A549 (cell line): ENCODE data around the gene SETD2. TPM values are rescaled to one million over a fixed set of nuclear protein-coding genes. Genes with fewer than 3 reads are reported as not detected.
"Not testable (repeated sequence)": the region's sequence is repeated elsewhere in the genome, so short reads cannot be mapped to it uniquely, and the experiment has no call there.

Source experiments
- ATAC-seq, 2 experiments: fragments of 200-7000 bp in 1 of 2; fragments of >200 bp in 1 of 2; cut with Nextera tagmentation in 1 of 2; cut with Tn5 transposase in 1 of 2; 3 replicates each; pipeline versions ENCODE4 v1.8.0 to v1.9.1; 2018 to 2020; ENCODE audit warnings: mild to moderate bottlenecking in 1 of 2, moderate library complexity in 1 of 2
- CTCF ChIA-PET: fragments of 300-600 bp; sonication (Branson Sonifier 250); formaldehyde crosslinking; extraction: SDS; loops from one replicate; lab custom pipeline; 2021; ENCODE audit warnings: antibody characterized with exemption, inconsistent platforms; lab: Yijun Ruan, JAX
- POLR2A ChIA-PET: fragments of 350-600 bp; formaldehyde crosslinking; extraction: SDS; loops from one replicate; lab custom pipeline; 2021; ENCODE audit warnings: antibody characterized with exemption, inconsistent platforms; lab: Yijun Ruan, JAX
- DNase-seq, 2 experiments: peaks; one replicate each; pipeline versions ENCODE4 v3.0.0 to v3.0.0-alpha.2; 2011 to 2016; ENCODE audit warnings: low read depth in 1 of 2, low spot score in 1 of 2
- FAIRE-seq: peaks from 2 replicates; lab custom pipeline; 2011; peaks lifted over from hg19 to GRCh38; lab: Jason Lieb, UNC
- H3K27ac ChIP-seq, 2 experiments: fragments of >200 bp; sonication (Bioruptor Twin); formaldehyde crosslinking; 3 replicates each; pipeline ENCODE4 v1.5.1; 2016 to 2017
- H3K4me1 ChIP-seq: fragments of >200 bp; sonication (Bioruptor Twin); formaldehyde crosslinking; 3 replicates; pipeline ENCODE4 v1.6.1; 2016
- H3K4me2 ChIP-seq: fragments of >200 bp; sonication (Bioruptor Twin); formaldehyde crosslinking; 3 replicates; pipeline ENCODE4 v1.6.1; 2016
- H3K4me3 ChIP-seq: fragments of >200 bp; sonication (Bioruptor Twin); formaldehyde crosslinking; 3 replicates; pipeline ENCODE4 v1.5.1; 2016
- H3K9me3 ChIP-seq: fragments of >200 bp; sonication (Bioruptor Twin); formaldehyde crosslinking; 3 replicates; pipeline ENCODE4 v1.6.1; 2016
- CHD2 ChIP-seq: fragments of 150-350 bp; IDR thresholded peaks from 2 replicates; pipeline ENCODE4 v1.6.1; 2014; ENCODE audit warnings: low read length; ENCODE audit not compliant: partially characterized antibody
- CHD4 ChIP-seq: fragments of 200-600 bp; sonication (generic); IDR thresholded peaks from 2 replicates; pipeline ENCODE4 v1.6.1; 2016; ENCODE audit warnings: antibody characterized with exemption, mild to moderate bottlenecking, borderline replicate concordance
- ESRRA ChIP-seq: fragments of 150-350 bp; IDR thresholded peaks from 2 replicates; pipeline ENCODE4 v1.6.1; 2014; ENCODE audit warnings: mild to moderate bottlenecking, low read length, borderline replicate concordance
- FOXS1 ChIP-seq: fragments of 250-450 bp; sonication (Bioruptor Pico); IDR thresholded peaks from 2 replicates; pipeline ENCODE4 v1.5.0; 2020; ENCODE audit warnings: mild to moderate bottlenecking, moderate library complexity
- HDAC2 ChIP-seq: fragments of 200-600 bp; sonication (generic); IDR thresholded peaks from 2 replicates; pipeline ENCODE4 v1.6.1; 2016
- HEYL ChIP-seq: fragments of 250-450 bp; sonication (Bioruptor Pico); IDR thresholded peaks from 2 replicates; pipeline ENCODE4 v1.8.0; 2021; ENCODE audit warnings: mild to moderate bottlenecking, moderate library complexity
- HOXB13 ChIP-seq: fragments of 250-450 bp; sonication (Bioruptor Pico); IDR thresholded peaks from 2 replicates; pipeline ENCODE4 v1.5.0; 2020; ENCODE audit warnings: low read depth, mild to moderate bottlenecking, moderate library complexity
- HOXB5 ChIP-seq: fragments of 250-450 bp; sonication (Bioruptor Pico); IDR thresholded peaks from 2 replicates; pipeline ENCODE4 v1.5.0; 2020; ENCODE audit warnings: mild to moderate bottlenecking, moderate library complexity
- JUNB ChIP-seq: fragments of >200 bp; sonication (Bioruptor Twin); formaldehyde crosslinking; IDR thresholded peaks from 2 replicates; pipeline ENCODE4 v1.6.1; 2016
- KDM1A ChIP-seq: fragments of 200-600 bp; sonication (generic); IDR thresholded peaks from 2 replicates; pipeline ENCODE4 v1.6.1; 2016; ENCODE audit warnings: low read depth, mild to moderate bottlenecking
- MAFK ChIP-seq: fragments of 450-650 bp; IDR thresholded peaks from 2 replicates; pipeline ENCODE4 v1.6.1; 2014; ENCODE audit not compliant: partially characterized antibody
- MAZ ChIP-seq: fragments of 150-350 bp; IDR thresholded peaks from 2 replicates; pipeline ENCODE4 v1.6.1; 2014; ENCODE audit warnings: antibody characterized with exemption, low read depth, low read length, borderline replicate concordance
- MYC ChIP-seq: IDR thresholded peaks from 2 replicates; pipeline ENCODE4 v1.6.1; 2012; ENCODE audit warnings: mild to moderate bottlenecking, inconsistent platforms, low read length, improper control_type of control experiment, borderline replicate concordance
- NFE2L2 ChIP-seq: fragments of 150-350 bp; conservative IDR thresholded peaks from 2 replicates; pipeline ENCODE4 v1.6.1; 2014; ENCODE audit warnings: low read length
- NPAS2 ChIP-seq: fragments of 250-450 bp; sonication (Bioruptor Pico); IDR thresholded peaks from 2 replicates; pipeline ENCODE4 v1.8.0; 2022; ENCODE audit warnings: mild to moderate bottlenecking, moderate library complexity, borderline replicate concordance
- PHF8 ChIP-seq: fragments of 200-600 bp; sonication (generic); IDR thresholded peaks from 2 replicates; pipeline ENCODE4 v1.6.1; 2016; ENCODE audit warnings: low read depth, mild to moderate bottlenecking, antibody characterized with exemption, moderate library complexity, borderline replicate concordance
- POLR2A ChIP-seq: IDR thresholded peaks from 2 replicates; pipeline ENCODE4 v1.6.1; 2012; ENCODE audit warnings: mild to moderate bottlenecking, low read length
- POLR2AphosphoS2 ChIP-seq: conservative IDR thresholded peaks from 2 replicates; pipeline ENCODE4 v1.6.1; 2012; ENCODE audit warnings: low read length, improper control_type of control experiment, inconsistent platforms
- RCOR1 ChIP-seq: fragments of 150-350 bp; IDR thresholded peaks from 2 replicates; pipeline ENCODE4 v1.6.1; 2014; ENCODE audit warnings: antibody characterized with exemption, low read length, low read depth
- RFX5 ChIP-seq: fragments of 450-650 bp; IDR thresholded peaks from 2 replicates; pipeline ENCODE4 v1.7.1; 2014; ENCODE audit warnings: antibody characterized with exemption, mild to moderate bottlenecking, moderate library complexity
- SMC3 ChIP-seq: fragments of >200 bp; sonication (Bioruptor Twin); formaldehyde crosslinking; IDR thresholded peaks from 3 replicates; pipeline ENCODE4 v1.6.1; 2018; ENCODE audit warnings: inconsistent platforms
- SREBF2 ChIP-seq: fragments of 450-650 bp; IDR thresholded peaks from 2 replicates; pipeline ENCODE4 v1.6.1; 2014; ENCODE audit warnings: mild to moderate bottlenecking, moderate library complexity
- TP53 ChIP-seq: fragments of 250-450 bp; sonication (Bioruptor Pico); IDR thresholded peaks from 2 replicates; pipeline ENCODE4 v1.5.0; 2021; ENCODE audit warnings: mild to moderate bottlenecking, moderate library complexity
- ZNF302 ChIP-seq: fragments of 250-450 bp; sonication (Bioruptor Pico); IDR thresholded peaks from 2 replicates; pipeline ENCODE4 v1.9.0; 2021; ENCODE audit warnings: inconsistent platforms, mild to moderate bottlenecking, moderate library complexity
- WGBS: methylation state at CpG from one replicate; pipeline ENCODE4 v1.1.6; 2017; ENCODE audit errors: missing lambda C conversion rate; 5-methylcytosine and 5-hydroxymethylcytosine counted together
- polyA plus RNA-seq, 4 experiments: library from polyadenylated mRNA; depleted of rRNA in 3 of 4; stranded (reverse); fragments of >200 nt; fragmentation: RNase III in 1 of 4; extraction: RNeasy Plus Mini Kit Qiagen cat#74134 plus additional on column Dnase treatment in 1 of 4; gene quantifications; 2 replicates in 3 of 4; 3 replicates in 1 of 4; pipeline ENCODE4 v1.2.3, GENCODE V29; 2011 to 2017
- TF ChIP-seq, protein P1 (sequence below): fragments of 250-450 bp; sonication (Bioruptor Pico); IDR thresholded peaks from 2 replicates; pipeline ENCODE4 v1.5.0; 2021; ENCODE audit warnings: mild to moderate bottlenecking, moderate library complexity, borderline replicate concordance
- TF ChIP-seq, protein P2 (sequence below): fragments of >200 bp; sonication (Bioruptor Twin); formaldehyde crosslinking; IDR thresholded peaks from 2 replicates; pipeline ENCODE4 v1.6.1; 2016
- TF ChIP-seq, protein P3 (sequence below): fragments of >200 bp; sonication (Bioruptor Twin); formaldehyde crosslinking; IDR thresholded peaks from 3 replicates; pipeline ENCODE4 v1.6.1; 2016
- TF ChIP-seq, protein P4 (sequence below): IDR thresholded peaks from 2 replicates; pipeline ENCODE4 v1.6.1; 2012

SETD2 gene
- polyA plus RNA-seq, 2 of the 4 experiments (the other 2 are of a cell fraction): 16.8 to 26.1 TPM

DNA sequence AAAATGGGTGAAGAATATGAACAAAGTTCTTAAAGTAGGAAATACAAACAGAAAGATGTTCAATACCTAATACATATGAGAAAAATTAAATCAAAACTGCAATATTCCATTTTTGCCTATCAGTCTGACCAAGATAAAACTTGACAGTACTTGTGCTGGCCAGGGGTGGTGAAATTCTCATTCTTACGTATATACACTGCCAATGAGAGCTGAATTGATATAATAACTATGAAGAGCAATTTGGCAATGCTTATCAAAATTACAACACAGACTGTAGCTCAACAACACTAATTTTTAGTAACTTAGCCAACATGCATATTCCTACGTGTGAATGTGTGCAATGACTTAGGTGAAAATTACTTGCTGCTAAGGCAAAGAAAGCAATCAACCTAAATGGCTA, 90.2 kb downstream of the SETD2 start:
- Histone ChIP-seq H3K9me3 (no peaks in the 10 kb centered on the region), H3K4me3 (no peak overlapping the region)
- 89% methylated on average over 2 of the region's 2 CpGs for WGBS
- DNase-seq: no peak
- CTCF ChIA-PET: no interaction called here
- TF ChIP-seq MAFK: no peak
- no peak for TF ChIP-seq POLR2A
- TF ChIP-seq NPAS2 (CRISPR knock-in tag): no peak
- no peak for TF ChIP-seq NFE2L2
- no peak for TF ChIP-seq HOXB13 (CRISPR knock-in tag)
- no peak for TF ChIP-seq TP53 (CRISPR knock-in tag)
- TF ChIP-seq HDAC2: no peak
- TF ChIP-seq FOXS1: no peak
- TF ChIP-seq, protein P1, sequence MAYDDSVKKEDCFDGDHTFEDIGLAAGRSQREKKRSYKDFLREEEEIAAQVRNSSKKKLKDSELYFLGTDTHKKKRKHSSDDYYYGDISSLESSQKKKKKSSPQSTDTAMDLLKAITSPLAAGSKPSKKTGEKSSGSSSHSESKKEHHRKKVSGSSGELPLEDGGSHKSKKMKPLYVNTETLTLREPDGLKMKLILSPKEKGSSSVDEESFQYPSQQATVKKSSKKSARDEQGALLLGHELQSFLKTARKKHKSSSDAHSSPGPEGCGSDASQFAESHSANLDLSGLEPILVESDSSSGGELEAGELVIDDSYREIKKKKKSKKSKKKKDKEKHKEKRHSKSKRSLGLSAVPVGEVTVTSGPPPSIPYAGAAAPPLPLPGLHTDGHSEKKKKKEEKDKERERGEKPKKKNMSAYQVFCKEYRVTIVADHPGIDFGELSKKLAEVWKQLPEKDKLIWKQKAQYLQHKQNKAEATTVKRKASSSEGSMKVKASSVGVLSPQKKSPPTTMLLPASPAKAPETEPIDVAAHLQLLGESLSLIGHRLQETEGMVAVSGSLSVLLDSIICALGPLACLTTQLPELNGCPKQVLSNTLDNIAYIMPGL (CRISPR knock-in tag): no peak
- TF ChIP-seq ZNF302 (CRISPR knock-in tag): no peak
- no peak for TF ChIP-seq SMC3
- TF ChIP-seq, protein P2, sequence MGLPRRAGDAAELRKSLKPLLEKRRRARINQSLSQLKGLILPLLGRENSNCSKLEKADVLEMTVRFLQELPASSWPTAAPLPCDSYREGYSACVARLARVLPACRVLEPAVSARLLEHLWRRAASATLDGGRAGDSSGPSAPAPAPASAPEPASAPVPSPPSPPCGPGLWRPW: no peak
- TF ChIP-seq POLR2AphosphoS2: no peak
- TF ChIP-seq RFX5: no peak
- no peak for TF ChIP-seq HOXB5 (CRISPR knock-in tag)
- TF ChIP-seq CHD4: no peak
- TF ChIP-seq, all 56 proteins: peak for 0
- Histone ChIP-seq H3K27ac (no peak overlapping the region), H3K4me2 (no peak overlapping the region), H3K4me1 (no peaks in the 10 kb centered on the region)
- no peak for ATAC-seq
- no peak for FAIRE-seq
- POLR2A ChIA-PET: no interaction called here

DNA sequence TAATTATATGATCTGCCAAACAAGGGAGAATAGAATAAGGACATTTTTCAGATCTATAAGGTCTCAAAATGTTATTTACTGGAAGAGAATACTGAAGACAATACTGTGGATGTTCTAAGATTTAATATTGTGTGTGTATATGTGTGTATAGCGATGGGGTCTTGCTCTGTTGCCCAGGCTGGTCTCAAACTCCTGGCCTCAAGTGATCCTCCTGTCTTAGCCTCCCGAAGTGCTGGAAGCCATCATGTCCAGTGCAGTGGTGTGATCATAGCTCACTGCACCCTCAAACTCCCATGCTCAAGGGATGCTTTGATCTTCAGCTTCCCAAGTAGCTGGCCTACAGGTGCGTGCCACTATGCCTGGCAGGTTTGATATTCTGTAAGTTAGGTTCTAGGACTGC, 93.1 kb downstream of the SETD2 start:
- ATAC-seq (no peak), DNase-seq (no peak), FAIRE-seq (no peak)
- no peak overlapping the region for H3K4me3 ChIP-seq
- no peak for TF ChIP-seq FOXS1
- TF ChIP-seq, all 56 proteins: peak for 0
- ChIA-PET POLR2A (no interaction called here), CTCF (no interaction called here)
- Histone ChIP-seq H3K4me2 (no peak overlapping the region), H3K9me3 (no peaks in the 10 kb centered on the region), H3K4me1 (no peaks in the 10 kb centered on the region), H3K27ac (no peak overlapping the region)
- WGBS: 95% methylated on average over 3 of the region's 3 CpGs

DNA sequence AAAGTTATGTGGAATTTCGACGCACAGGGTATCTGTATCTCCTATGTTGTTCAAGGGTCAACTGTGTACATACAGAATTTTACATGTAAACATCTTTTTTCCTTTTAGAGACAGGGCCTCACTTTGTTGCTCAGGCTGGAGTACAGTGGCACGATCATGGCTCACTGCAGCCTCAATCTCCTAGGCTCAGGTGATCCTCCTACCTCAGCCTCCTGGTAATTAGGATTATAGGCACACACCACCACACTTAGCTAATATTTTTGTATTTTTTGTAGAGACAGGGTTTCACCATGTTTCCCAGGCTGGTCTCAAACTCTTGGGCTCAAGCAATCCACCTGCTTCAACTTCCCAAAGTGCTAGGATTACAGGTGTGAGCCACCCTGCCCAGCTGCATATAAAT, 97.7 kb downstream of the SETD2 start:
- POLR2A ChIA-PET, H3K4me2 ChIP-seq, H3K4me1 ChIP-seq, H3K4me3 ChIP-seq, H3K27ac ChIP-seq, FAIRE-seq, H3K9me3 ChIP-seq, DNase-seq, CTCF ChIA-PET, ATAC-seq: not testable (repeated sequence)
- 91% methylated on average over 3 of the region's 3 CpGs for WGBS

DNA sequence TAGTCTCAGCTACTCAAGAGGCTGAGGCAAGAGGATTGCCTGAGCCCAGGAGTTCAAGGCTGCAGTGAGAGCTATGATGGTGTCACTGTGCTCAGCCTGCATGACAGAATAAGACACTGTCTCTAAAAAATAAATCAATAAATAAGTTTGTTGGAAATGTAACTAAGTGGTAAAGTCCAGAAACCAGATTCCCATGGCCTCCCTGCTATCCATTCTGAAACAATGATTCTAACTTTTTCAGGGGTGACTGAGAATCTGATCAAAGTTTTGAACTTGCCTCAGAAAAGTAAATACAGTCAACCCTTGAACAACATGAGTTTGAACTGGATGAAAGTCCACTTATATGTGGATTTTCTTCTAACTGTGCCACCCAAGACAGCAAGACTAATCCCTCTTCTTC, 98.2 kb downstream of the SETD2 start:
- ATAC-seq: no peak
- CTCF ChIA-PET: no interaction called here
- POLR2A ChIA-PET: no interaction called here
- TF ChIP-seq NFE2L2: no peak
- TF ChIP-seq, protein P1 (CRISPR knock-in tag): no peak
- no peak for TF ChIP-seq SREBF2
- TF ChIP-seq, protein P2: no peak
- TF ChIP-seq KDM1A: no peak
- TF ChIP-seq CHD2: no peak
- no peak for TF ChIP-seq JUNB
- no peak for TF ChIP-seq SMC3
- TF ChIP-seq ESRRA: no peak
- TF ChIP-seq, protein P3, sequence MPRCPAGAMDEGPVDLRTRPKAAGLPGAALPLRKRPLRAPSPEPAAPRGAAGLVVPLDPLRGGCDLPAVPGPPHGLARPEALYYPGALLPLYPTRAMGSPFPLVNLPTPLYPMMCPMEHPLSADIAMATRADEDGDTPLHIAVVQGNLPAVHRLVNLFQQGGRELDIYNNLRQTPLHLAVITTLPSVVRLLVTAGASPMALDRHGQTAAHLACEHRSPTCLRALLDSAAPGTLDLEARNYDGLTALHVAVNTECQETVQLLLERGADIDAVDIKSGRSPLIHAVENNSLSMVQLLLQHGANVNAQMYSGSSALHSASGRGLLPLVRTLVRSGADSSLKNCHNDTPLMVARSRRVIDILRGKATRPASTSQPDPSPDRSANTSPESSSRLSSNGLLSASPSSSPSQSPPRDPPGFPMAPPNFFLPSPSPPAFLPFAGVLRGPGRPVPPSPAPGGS: no peak
- TF ChIP-seq FOXS1: no peak
- TF ChIP-seq HEYL (CRISPR knock-in tag): no peak
- TF ChIP-seq PHF8: no peak
- no peak for TF ChIP-seq RCOR1
- TF ChIP-seq MYC: no peak
- TF ChIP-seq, protein P4, sequence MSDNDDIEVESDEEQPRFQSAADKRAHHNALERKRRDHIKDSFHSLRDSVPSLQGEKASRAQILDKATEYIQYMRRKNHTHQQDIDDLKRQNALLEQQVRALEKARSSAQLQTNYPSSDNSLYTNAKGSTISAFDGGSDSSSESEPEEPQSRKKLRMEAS: no peak
- TF ChIP-seq MAZ: no peak

More for the DNA sequence above, 98.2 kb downstream of the SETD2 start:
- no peaks in the 10 kb centered on the region for H3K4me1 ChIP-seq
- FAIRE-seq (no peak), DNase-seq (no peak)
- H3K4me2 ChIP-seq: no peak overlapping the region
- H3K27ac ChIP-seq: no peak overlapping the region
- H3K9me3 ChIP-seq: no peaks in the 10 kb centered on the region
- H3K4me3 ChIP-seq: no peak overlapping the region
